HG03196 (cell line): ENCODE measurements around the gene HSD17B13.
A peak's percentile ranks its signal among the peaks of the same experiment; 100 is the strongest.
"Not testable (repeated sequence)": the region's sequence is repeated elsewhere in the genome, so short reads cannot be mapped to it uniquely, and the experiment has no call there.

Source experiments
- ATAC-seq: cut with Tn5 transposase; IDR thresholded peaks from one replicate; pipeline ENCODE4 v1.9.1; 2021; ENCODE audit not compliant: unreplicated experiment

HSD17B13 gene

GRCh38 chr4:87322754-87323153 is at the start of gene HSD17B13:
TSS of gene HSD17B13 (minus strand) at chr4:87322882. CDS start at chr4:87322841, 41 bp downstream.
- no peak for ATAC-seq

GRCh38 chr4:87370068-87370467 is 47.4 kb upstream of the HSD17B13 start:
- ATAC-seq: no peak

GRCh38 chr4:87366521-87367162 is 44.0 kb upstream of the HSD17B13 start:
- no peak for ATAC-seq

GRCh38 chr4:87365348-87365747 is 42.7 kb upstream of the HSD17B13 start:
- no peak for ATAC-seq

- ATAC-seq: no peak
These were observed 40.9 kb upstream of the HSD17B13 start for GRCh38 chr4:87363552-87363951.

GRCh38 chr4:87360338-87360935 is 37.8 kb upstream of the HSD17B13 start:
- no peak for ATAC-seq

- no peak for ATAC-seq
These were observed 36.6 kb upstream of the HSD17B13 start for GRCh38 chr4:87359258-87359657.

GRCh38 chr4:87356832-87357526 is 34.3 kb upstream of the HSD17B13 start:
- no peak for ATAC-seq

GRCh38 chr4:87354168-87355102 is 31.8 kb upstream of the HSD17B13 start:
- no peak for ATAC-seq

GRCh38 chr4:87353592-87353991 is 30.9 kb upstream of the HSD17B13 start:
- ATAC-seq: peak; percentile 82

- no peak for ATAC-seq
These were observed 22.5 kb upstream of the HSD17B13 start for GRCh38 chr4:87345139-87345538.

- no peak for ATAC-seq
These were observed 20.2 kb upstream of the HSD17B13 start for GRCh38 chr4:87342872-87343271.

GRCh38 chr4:87341954-87342635 is 19.4 kb upstream of the HSD17B13 start:
- ATAC-seq: not testable (repeated sequence)

- ATAC-seq: no peak
These were observed 16.8 kb upstream of the HSD17B13 start for GRCh38 chr4:87339440-87339839.

- no peak for ATAC-seq
These were observed 14.7 kb upstream of the HSD17B13 start for GRCh38 chr4:87337361-87337760.

- ATAC-seq: no peak
These were observed 10.6 kb upstream of the HSD17B13 start for GRCh38 chr4:87333267-87333666.

GRCh38 chr4:87330761-87331160 is 8.1 kb upstream of the HSD17B13 start:
- no peak for ATAC-seq

- no peak for ATAC-seq
These were observed 4.5 kb upstream of the HSD17B13 start for GRCh38 chr4:87327136-87327535.

GRCh38 chr4:87326460-87326859 is 3.8 kb upstream of the HSD17B13 start:
- no peak for ATAC-seq

GRCh38 chr4:87321888-87322287 is 794 bp downstream of the HSD17B13 start:
- ATAC-seq: no peak

GRCh38 chr4:87317527-87317926 is 5.2 kb downstream of the HSD17B13 start:
- ATAC-seq: no peak
